HepG2 (cell line): Measurements from ENCODE around the gene SNX19. TPM values are rescaled to one million over a fixed set of nuclear protein-coding genes. Genes with fewer than 3 reads are reported as not detected.

Experiments
- ATAC-seq: fragments of 200-7000 bp; cut with Tn5 transposase; 3 replicates; pipeline ENCODE4 v1.9.1; 2020; ENCODE audit warnings: mild to moderate bottlenecking, moderate library complexity
- BruUV-seq: library from RNA; stranded (reverse); fragments of 400-500 nt; replicated peaks from 2 replicates; lab custom pipeline; 2021; lab: Mats Ljungman, UMichigan
- CTCF ChIA-PET: fragments of 300-600 bp; formaldehyde crosslinking; extraction: SDS; loops from one replicate; lab custom pipeline; 2021; ENCODE audit warnings: low total read pairs, inconsistent platforms, low intra/inter-chr PET ratio; lab: Yijun Ruan, JAX
- POLR2A ChIA-PET: fragments of 350-600 bp; sonication (Branson Sonifier 250); formaldehyde crosslinking; loops from one replicate; lab custom pipeline; 2020; ENCODE audit warnings: antibody characterized with exemption, inconsistent platforms; lab: Yijun Ruan, JAX
- DNase-seq: peaks from one replicate; pipeline ENCODE4 v3.0.0-alpha.2; 2015; ENCODE audit warnings: low spot score
- FAIRE-seq: peaks from 3 replicates; lab custom pipeline; 2011; peaks lifted over from hg19 to GRCh38; lab: Jason Lieb, UNC
- H2AFZ ChIP-seq: one replicate; pipeline ENCODE4 v1.6.1; 2011; ENCODE audit warnings: low read length, inconsistent platforms
- H3K27ac ChIP-seq: fragments of 300-600 bp; 3 replicates; pipeline ENCODE4 v1.8.0; 2011; ENCODE audit warnings: mixed run types, mild to moderate bottlenecking, mixed read lengths, low read length, inconsistent platforms; ENCODE audit not compliant: insufficient read depth; ENCODE audit errors: extremely low read length
- H3K27me3 ChIP-seq, 2 experiments: fragments of 200-600 bp in 1 of 2; 2 replicates in 1 of 2; 3 replicates in 1 of 2; pipeline versions ENCODE4 v1.6.0 to v1.8.0; 2011; ENCODE audit warnings: low read length in 2 of 2, mild to moderate bottlenecking in 2 of 2, moderate library complexity in 2 of 2, inconsistent platforms in 1 of 2; ENCODE audit not compliant: insufficient read depth in 2 of 2, control insufficient read depth in 1 of 2
- H3K36me3 ChIP-seq, 2 experiments: fragments of 200-600 bp in 1 of 2; replicated peaks in 1 of 2; 2 replicates in 1 of 2; 3 replicates in 1 of 2; pipeline versions ENCODE4 v1.5.1 to v1.8.0; 2011; ENCODE audit warnings: low read length in 2 of 2, inconsistent platforms in 1 of 2; ENCODE audit not compliant: insufficient read depth in 2 of 2, control insufficient read depth in 1 of 2
- H3K4me1 ChIP-seq: 2 replicates; pipeline ENCODE4 v1.5.1; 2012; ENCODE audit warnings: low read length, inconsistent platforms; ENCODE audit not compliant: insufficient read depth
- H3K4me2 ChIP-seq: 2 replicates; pipeline ENCODE4 v1.6.0; 2011; ENCODE audit warnings: low read depth, low read length, inconsistent platforms
- H3K4me3 ChIP-seq, 3 experiments: fragments of 200-600 bp in 1 of 3; sonication (generic), shearing (Covaris generic) in 1 of 3; replicated peaks in 1 of 3; 2 replicates each; pipeline ENCODE4 v1.5.1; 2011 to 2016; ENCODE audit warnings: low read length in 3 of 3, inconsistent platforms in 2 of 3, low read depth in 2 of 3, mild to moderate bottlenecking in 2 of 3, control low read depth in 1 of 3, mixed read lengths in 1 of 3; ENCODE audit not compliant: insufficient read depth in 1 of 3
- H3K79me2 ChIP-seq: one replicate; pipeline ENCODE4 v1.6.1; 2011; ENCODE audit warnings: low read length, inconsistent platforms; ENCODE audit not compliant: insufficient read depth
- H3K9ac ChIP-seq: 2 replicates; pipeline ENCODE4 v1.6.0; 2011; ENCODE audit warnings: mild to moderate bottlenecking, low read depth, low read length, inconsistent platforms; ENCODE audit not compliant: insufficient read depth
- H3K9me3 ChIP-seq: 2 replicates; pipeline ENCODE4 v1.5.1; 2012; ENCODE audit warnings: mild to moderate bottlenecking, low read length
- H4K20me1 ChIP-seq: 2 replicates; pipeline ENCODE4 v1.6.0; 2011; ENCODE audit warnings: inconsistent platforms, mild to moderate bottlenecking, low read length, moderate library complexity; ENCODE audit not compliant: insufficient read depth
- REXO4 ChIP-seq: sonication (generic); formaldehyde crosslinking; IDR thresholded peaks from 2 replicates; pipeline ENCODE4 v1.8.0; 2022; ENCODE audit warnings: missing genetic modification reagents, mild to moderate bottlenecking, borderline replicate concordance
- TAF15 ChIP-seq: fragments of 200-400 bp; formaldehyde crosslinking; IDR thresholded peaks from one replicate; pipeline ENCODE4 v1.6.1; 2018; ENCODE audit warnings: mild to moderate bottlenecking, low read depth, low read length; ENCODE audit not compliant: poor library complexity, severe bottlenecking
- ZBTB10 ChIP-seq: sonication (generic); formaldehyde crosslinking; IDR thresholded peaks from 2 replicates; pipeline ENCODE4 v1.4.0; 2020; ENCODE audit warnings: missing genetic modification reagents, borderline replicate concordance
- ZNF816 ChIP-seq: sonication (generic); formaldehyde crosslinking; IDR thresholded peaks from 2 replicates; pipeline ENCODE4 v1.8.0; 2022; ENCODE audit warnings: missing genetic modification reagents, mild to moderate bottlenecking, borderline replicate concordance
- WGBS: methylation state at CpG from one replicate; pipeline ENCODE4 v1.1.6; 2017; ENCODE audit warnings: low lambda C conversion rate; 5-methylcytosine and 5-hydroxymethylcytosine counted together
- in situ Hi-C: cut with HindIII; loops from 2 replicates; pipeline ENCODE4 v1.10.0; 2017; ENCODE audit warnings: low pct_unique_long_range_greater_than_20kb; ENCODE audit not compliant: extremely low pct_ligation_motif_present
- intact Hi-C: fragments of 100-400 bp; cut with micrococcal nuclease; formaldehyde crosslinking; loops from one replicate; pipeline ENCODE4 v1.10.0; 2022; ENCODE audit not compliant: unreplicated experiment
- polyA plus RNA-seq, 8 experiments: library from polyadenylated mRNA; depleted of rRNA in 3 of 8; stranded (reverse) in 7 of 8; unstranded in 1 of 8; fragments of >200 nt; fragmentation: Illumina TruSeq in 4 of 8; extraction: Trizol in 4 of 8; gene quantifications; 2 replicates each; pipeline versions ENCODE4 v1.2.1 to v1.2.3, GENCODE V29; 2011 to 2016; ENCODE audit warnings: low read depth in 4 of 8, missing spikeins in 1 of 8, mixed read lengths in 1 of 8; ENCODE audit not compliant: insufficient read depth in 1 of 8
- total RNA-seq, 5 experiments: library from RNA; depleted of rRNA; stranded (reverse); fragments of >200 nt; fragmentation: Illumina TruSeq; extraction: Trizol; gene quantifications; 2 replicates each; pipeline ENCODE4 v1.2.3, GENCODE V29; 2016; ENCODE audit warnings: low read depth in 1 of 5

Gene SNX19
- total and polyA plus RNA-seq, 2 of the 13 experiments (the other 11 are each of a cell fraction or from before 2014, with no cell fraction given): 0.13 to 0.27 TPM

- no peaks in the 10 kb centered on the region for H4K20me1 ChIP-seq
- in situ Hi-C loops: no loop called here
- ATAC-seq (no peak), DNase-seq (no peak), FAIRE-seq (no peak)
- no peaks in the 10 kb centered on the region for H3K9me3 ChIP-seq
- no peak overlapping the region for H2AFZ ChIP-seq
- CTCF ChIA-PET: no interaction called here
- H3K9ac ChIP-seq: no peak overlapping the region
- H3K4me2 ChIP-seq: no peak overlapping the region
- POLR2A ChIA-PET: no interaction called here
- TF ChIP-seq TAF15 (no peak), REXO4 (no peak)
- BruUV-seq: no TSS peak
- no peak overlapping the region for H3K27ac ChIP-seq
- H3K4me1 ChIP-seq: no peaks in the 10 kb centered on the region
- intact Hi-C loops: no loop called here
- no peaks in the 10 kb centered on the region for H3K36me3 ChIP-seq
- no peak overlapping the region for H3K4me3 ChIP-seq
- H3K79me2 ChIP-seq: no peaks in the 10 kb centered on the region
- no peaks in the 10 kb centered on the region; a peak in 2 of 5 replicates for H3K27me3 ChIP-seq
These were observed 81.4 kb downstream of the SNX19 start for GRCh38 chr11:130834886-130835285.

- no peak overlapping the region for H2AFZ ChIP-seq
- no peak overlapping the region for H3K27ac ChIP-seq
- FAIRE-seq: no peak
- no peaks in the 10 kb centered on the region for H3K36me3 ChIP-seq
- intact Hi-C loops: no loop called here
- H3K9me3 ChIP-seq: no peaks in the 10 kb centered on the region
- H3K4me2 ChIP-seq: no peak overlapping the region
- H4K20me1 ChIP-seq: no peaks in the 10 kb centered on the region
- CTCF ChIA-PET: no interaction called here
- POLR2A ChIA-PET: no interaction called here
- no peaks in the 10 kb centered on the region; a peak in 3 of 5 replicates for H3K27me3 ChIP-seq
- H3K9ac ChIP-seq: no peak overlapping the region
- BruUV-seq: no TSS peak
- no peaks in the 10 kb centered on the region for H3K79me2 ChIP-seq
- WGBS: 40% methylated on average over 9 of the region's 9 CpGs
- in situ Hi-C loops: no loop called here
- no peak for DNase-seq
- no peak overlapping the region for H3K4me3 ChIP-seq
- H3K4me1 ChIP-seq: no peaks in the 10 kb centered on the region
- ATAC-seq: no peak
- TF ChIP-seq ZBTB10 (CRISPR knock-in tag) (no peak), ZNF816 (CRISPR knock-in tag) (no peak)
These were observed 83.5 kb downstream of the SNX19 start for GRCh38 chr11:130832566-130833425.
